Astrocyte (in vitro differentiated cells and primary cell): ENCODE measurements around the gene DNAH2. TPM values are rescaled to one million over a fixed set of nuclear protein-coding genes. Genes with fewer than 3 reads are reported as not detected.

Source experiments
- DNase-seq: peaks from one replicate; pipeline ENCODE4 v3.0.0-alpha.2; 2010; ENCODE audit warnings: low read depth
- FAIRE-seq: peaks from 2 replicates; lab custom pipeline; 2011; peaks lifted over from hg19 to GRCh38; lab: Jason Lieb, UNC
- H2AFZ ChIP-seq: 2 replicates; pipeline ENCODE4 v1.6.0; 2012; ENCODE audit warnings: low read depth, low read length, inconsistent platforms
- H3K27ac ChIP-seq: 2 replicates; pipeline ENCODE4 v1.5.1; 2011; ENCODE audit warnings: low read depth, low read length, inconsistent platforms
- H3K27me3 ChIP-seq: 2 replicates; pipeline ENCODE4 v1.6.0; 2011; ENCODE audit warnings: low read length, inconsistent platforms; ENCODE audit not compliant: insufficient read depth
- H3K36me3 ChIP-seq: 2 replicates; pipeline ENCODE4 v1.5.1; 2011; ENCODE audit warnings: low read length, inconsistent platforms; ENCODE audit not compliant: insufficient read depth
- H3K4me1 ChIP-seq: 2 replicates; pipeline ENCODE4 v1.5.1; 2011; ENCODE audit warnings: low read length, inconsistent platforms; ENCODE audit not compliant: insufficient read depth
- H3K4me2 ChIP-seq: 2 replicates; pipeline ENCODE4 v1.6.0; 2012; ENCODE audit warnings: low read length, inconsistent platforms
- H3K4me3 ChIP-seq: 2 replicates; pipeline ENCODE4 v1.5.1; 2011; ENCODE audit warnings: low read depth, mild to moderate bottlenecking, low read length, inconsistent platforms; ENCODE audit not compliant: insufficient read depth
- H3K79me2 ChIP-seq: 2 replicates; pipeline ENCODE4 v1.6.0; 2012; ENCODE audit warnings: mild to moderate bottlenecking, low read length, inconsistent platforms; ENCODE audit not compliant: insufficient read depth
- H3K9ac ChIP-seq: 2 replicates; pipeline ENCODE4 v1.6.0; 2012; ENCODE audit warnings: mild to moderate bottlenecking, low read length, inconsistent platforms
- H3K9me3 ChIP-seq: 2 replicates; pipeline ENCODE4 v1.5.1; 2012; ENCODE audit warnings: low read depth, mild to moderate bottlenecking, low read length, inconsistent platforms; ENCODE audit not compliant: insufficient read depth
- H4K20me1 ChIP-seq: 2 replicates; pipeline ENCODE4 v1.6.0; 2012; ENCODE audit warnings: low read length, inconsistent platforms; ENCODE audit not compliant: insufficient read depth
- H3K27ac Mint-ChIP-seq: one replicate; pipeline ENCODE4 v1.8.0; 2021; ENCODE audit warnings: mild to moderate bottlenecking, mixed read lengths; ENCODE audit not compliant: unreplicated experiment
- H3K27me3 Mint-ChIP-seq: one replicate; pipeline ENCODE4 v1.8.0; 2021; ENCODE audit warnings: low read depth, mixed read lengths; ENCODE audit not compliant: unreplicated experiment
- H3K36me3 Mint-ChIP-seq: one replicate; pipeline ENCODE4 v1.8.0; 2021; ENCODE audit warnings: low read depth, mixed read lengths; ENCODE audit not compliant: unreplicated experiment
- H3K4me1 Mint-ChIP-seq: one replicate; pipeline ENCODE4 v1.8.0; 2021; ENCODE audit warnings: low read depth, mixed read lengths; ENCODE audit not compliant: unreplicated experiment
- H3K4me3 Mint-ChIP-seq: one replicate; pipeline ENCODE4 v1.8.0; 2021; ENCODE audit warnings: mild to moderate bottlenecking, moderate library complexity, mixed read lengths; ENCODE audit not compliant: unreplicated experiment
- H3K9me3 Mint-ChIP-seq: one replicate; pipeline ENCODE4 v1.8.0; 2021; ENCODE audit warnings: mild to moderate bottlenecking, mixed read lengths; ENCODE audit not compliant: unreplicated experiment
- EZH2 ChIP-seq: IDR thresholded peaks from 2 replicates; pipeline ENCODE4 v1.6.1; 2012; ENCODE audit warnings: mild to moderate bottlenecking, low read length, inconsistent platforms; ENCODE audit not compliant: insufficient read depth
- total RNA-seq: library from RNA; stranded (reverse); gene quantifications from 2 replicates; pipeline ENCODE4 v1.2.1, GENCODE V29; 2021
- TF ChIP-seq, protein P1 (sequence below): IDR thresholded peaks from 2 replicates; pipeline ENCODE4 v1.5.1; 2011; ENCODE audit warnings: low read depth, mild to moderate bottlenecking, inconsistent platforms, low read length, moderate library complexity; ENCODE audit not compliant: insufficient read depth

DNAH2 gene
- total RNA-seq, 1 donor from 2014 or later: 0.11 TPM

DNA sequence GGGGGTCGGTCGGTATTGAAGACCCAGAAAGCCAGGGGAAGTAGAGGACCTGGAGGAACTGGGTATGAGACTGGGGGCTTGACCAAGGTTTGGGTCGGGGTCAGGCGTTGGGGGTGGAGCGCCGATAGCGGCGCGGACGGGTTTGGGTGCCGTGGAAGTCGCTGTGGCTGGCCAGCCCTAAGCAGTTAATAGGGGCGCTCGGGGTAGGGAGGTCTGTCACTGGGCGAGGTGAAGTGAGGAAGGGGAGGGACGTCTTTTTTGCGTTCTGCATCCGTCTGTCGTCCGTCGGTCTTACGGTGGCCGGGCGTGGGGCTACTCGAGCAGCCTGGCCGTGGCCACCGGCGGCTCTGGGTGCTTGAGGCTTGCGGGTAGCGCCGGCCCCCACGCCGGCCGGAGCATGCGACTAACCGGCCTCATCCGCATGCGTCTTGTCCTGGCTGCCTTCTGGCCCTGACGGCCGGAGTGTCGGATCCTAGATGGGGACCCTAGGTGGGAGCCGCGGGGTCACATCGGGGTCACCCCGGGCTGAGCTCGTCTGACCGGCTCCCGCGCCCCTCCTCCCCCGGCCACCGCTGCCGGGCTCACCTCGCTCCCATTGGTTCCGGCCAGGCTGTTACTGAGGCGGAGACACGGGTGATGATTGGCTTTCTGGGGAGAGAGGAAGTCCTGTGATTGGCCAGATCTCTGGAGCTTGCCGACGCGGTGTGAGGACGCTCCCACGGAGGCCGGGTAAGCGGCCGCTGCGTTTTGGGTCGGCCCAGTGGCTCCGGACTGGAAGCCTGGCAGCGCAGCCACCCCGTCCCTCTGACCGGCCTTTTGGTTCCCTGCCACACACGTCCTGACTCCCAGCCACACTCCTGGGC, 127.0 kb downstream of the DNAH2 start:
- peak overlapping the region; percentile 37 for H2AFZ ChIP-seq
- no peaks in the 10 kb centered on the region for H3K27me3 Mint-ChIP-seq
- H3K79me2 ChIP-seq: peaks cover 43% of the 10 kb centered on the region
- peak overlapping the region; percentile 100 for H3K9ac ChIP-seq
- H3K9me3 Mint-ChIP-seq: no peaks in the 10 kb centered on the region
- H3K36me3 Mint-ChIP-seq: peaks cover 2% of the 10 kb centered on the region
- TF ChIP-seq, protein P1, sequence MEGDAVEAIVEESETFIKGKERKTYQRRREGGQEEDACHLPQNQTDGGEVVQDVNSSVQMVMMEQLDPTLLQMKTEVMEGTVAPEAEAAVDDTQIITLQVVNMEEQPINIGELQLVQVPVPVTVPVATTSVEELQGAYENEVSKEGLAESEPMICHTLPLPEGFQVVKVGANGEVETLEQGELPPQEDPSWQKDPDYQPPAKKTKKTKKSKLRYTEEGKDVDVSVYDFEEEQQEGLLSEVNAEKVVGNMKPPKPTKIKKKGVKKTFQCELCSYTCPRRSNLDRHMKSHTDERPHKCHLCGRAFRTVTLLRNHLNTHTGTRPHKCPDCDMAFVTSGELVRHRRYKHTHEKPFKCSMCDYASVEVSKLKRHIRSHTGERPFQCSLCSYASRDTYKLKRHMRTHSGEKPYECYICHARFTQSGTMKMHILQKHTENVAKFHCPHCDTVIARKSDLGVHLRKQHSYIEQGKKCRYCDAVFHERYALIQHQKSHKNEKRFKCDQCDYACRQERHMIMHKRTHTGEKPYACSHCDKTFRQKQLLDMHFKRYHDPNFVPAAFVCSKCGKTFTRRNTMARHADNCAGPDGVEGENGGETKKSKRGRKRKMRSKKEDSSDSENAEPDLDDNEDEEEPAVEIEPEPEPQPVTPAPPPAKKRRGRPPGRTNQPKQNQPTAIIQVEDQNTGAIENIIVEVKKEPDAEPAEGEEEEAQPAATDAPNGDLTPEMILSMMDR: no peak
- TF ChIP-seq EZH2: no peak
- FAIRE-seq (no peak), DNase-seq (peak; percentile 91)
- H4K20me1 ChIP-seq: peaks cover 41% of the 10 kb centered on the region
- no peaks in the 10 kb centered on the region for H3K9me3 ChIP-seq
- peak overlapping the region; percentile 85 for H3K4me3 ChIP-seq
- peak overlapping the region; percentile 100 for H3K27ac Mint-ChIP-seq
- H3K4me1 ChIP-seq: peaks cover 31% of the 10 kb centered on the region
- H3K27ac ChIP-seq: peak overlapping the region; percentile 100
- H3K4me1 Mint-ChIP-seq: peaks cover 27% of the 10 kb centered on the region
- H3K4me2 ChIP-seq: peak overlapping the region; percentile 99
- H3K4me3 Mint-ChIP-seq: peak overlapping the region; percentile 95
- H3K36me3 ChIP-seq: peaks cover under 1% of the 10 kb centered on the region
- no peaks in the 10 kb centered on the region for H3K27me3 ChIP-seq

DNA sequence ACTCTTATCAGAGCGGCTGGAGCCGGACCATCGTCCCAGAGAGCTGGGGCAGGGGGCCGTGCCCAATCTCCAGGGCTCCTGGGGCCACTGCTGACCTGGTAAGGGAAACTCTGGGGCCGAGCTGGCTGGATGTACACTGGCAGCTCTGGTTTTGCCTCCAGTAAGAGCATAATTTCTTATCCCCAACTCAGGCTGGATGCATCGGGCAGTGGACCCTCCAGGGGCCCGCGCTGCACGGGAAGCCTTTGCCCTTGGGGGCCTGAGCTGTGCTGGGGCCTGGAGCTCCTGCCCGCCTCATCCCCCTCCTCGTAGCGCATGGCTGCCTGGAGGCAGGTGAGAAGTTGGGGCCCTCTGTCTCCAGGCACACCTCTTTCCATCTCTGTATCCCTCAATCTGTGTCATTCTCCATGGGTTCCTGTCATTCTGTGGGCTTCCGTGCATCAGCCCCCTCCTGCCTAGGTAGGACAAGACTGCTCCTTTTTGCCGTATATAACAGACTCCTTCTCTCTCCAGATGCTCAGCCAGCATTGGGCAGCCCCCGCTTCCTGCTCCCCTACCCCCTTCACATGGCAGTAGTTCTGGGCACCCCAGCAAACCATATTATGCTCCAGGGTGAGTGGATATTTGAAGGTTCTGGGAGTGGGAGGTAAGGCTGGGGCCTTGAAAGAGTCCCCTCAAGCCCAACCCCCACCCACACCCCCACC, 128.0 kb downstream of the DNAH2 start:
- Mint-ChIP-seq H3K4me1 (peaks cover 18% of the 10 kb centered on the region), H3K27me3 (no peaks in the 10 kb centered on the region), H3K27ac (peak overlapping the region; percentile 100), H3K9me3 (no peaks in the 10 kb centered on the region), H3K4me3 (peak overlapping the region; percentile 95), H3K36me3 (peaks cover 8% of the 10 kb centered on the region)
- Histone ChIP-seq H3K27me3 (no peaks in the 10 kb centered on the region), H3K9ac (peak overlapping the region; percentile 100), H4K20me1 (peaks cover 41% of the 10 kb centered on the region), H3K36me3 (peaks cover 5% of the 10 kb centered on the region), H3K79me2 (peaks cover 33% of the 10 kb centered on the region), H3K4me2 (peak overlapping the region; percentile 99), H2AFZ (no peak overlapping the region), H3K9me3 (no peaks in the 10 kb centered on the region), H3K4me1 (peaks cover 30% of the 10 kb centered on the region), H3K27ac (peak overlapping the region; percentile 100), H3K4me3 (peak overlapping the region; percentile 85)
- no peak for TF ChIP-seq EZH2
- TF ChIP-seq, protein P1: no peak
- FAIRE-seq (no peak), DNase-seq (no peak)
